ENCODE measurements around the gene PRUNE2.

GRCh38 chr9:76576344-76576743 lies 329.6 kb downstream of the PRUNE2 start:
- TF ChIP-seq CTCF (IDR thresholded peaks at IDR 0.05) (no peak), POLR2A (IDR thresholded peaks at IDR 0.05) (no peak)

All from prostate gland (tissue), 2 donors.